HepG2 (cell line): ENCODE measurements around the gene AUTS2. TPM values are rescaled to one million over a fixed set of nuclear protein-coding genes. Genes with fewer than 3 reads are reported as not detected.

Experiments
- ATAC-seq: fragments of 200-7000 bp; cut with Tn5 transposase; 3 replicates; pipeline ENCODE4 v1.9.1; 2020; ENCODE audit warnings: mild to moderate bottlenecking, moderate library complexity
- BruUV-seq: library from RNA; stranded (reverse); fragments of 400-500 nt; replicated peaks from 2 replicates; lab custom pipeline; 2021; lab: Mats Ljungman, UMichigan
- CTCF ChIA-PET: fragments of 300-600 bp; formaldehyde crosslinking; extraction: SDS; loops from one replicate; lab custom pipeline; 2021; ENCODE audit warnings: low total read pairs, inconsistent platforms, low intra/inter-chr PET ratio; lab: Yijun Ruan, JAX
- POLR2A ChIA-PET: fragments of 350-600 bp; sonication (Branson Sonifier 250); formaldehyde crosslinking; loops from one replicate; lab custom pipeline; 2020; ENCODE audit warnings: antibody characterized with exemption, inconsistent platforms; lab: Yijun Ruan, JAX
- DNase-seq: peaks from one replicate; pipeline ENCODE4 v3.0.0-alpha.2; 2015; ENCODE audit warnings: low spot score
- FAIRE-seq: peaks from 3 replicates; lab custom pipeline; 2011; peaks lifted over from hg19 to GRCh38; lab: Jason Lieb, UNC
- H2AFZ ChIP-seq: one replicate; pipeline ENCODE4 v1.6.1; 2011; ENCODE audit warnings: low read length, inconsistent platforms
- H3K27ac ChIP-seq: fragments of 300-600 bp; 3 replicates; pipeline ENCODE4 v1.8.0; 2011; ENCODE audit warnings: mixed run types, mild to moderate bottlenecking, mixed read lengths, low read length, inconsistent platforms; ENCODE audit not compliant: insufficient read depth; ENCODE audit errors: extremely low read length
- H3K27me3 ChIP-seq, 2 experiments: fragments of 200-600 bp in 1 of 2; 2 replicates in 1 of 2; 3 replicates in 1 of 2; pipeline versions ENCODE4 v1.6.0 to v1.8.0; 2011; ENCODE audit warnings: low read length in 2 of 2, mild to moderate bottlenecking in 2 of 2, moderate library complexity in 2 of 2, inconsistent platforms in 1 of 2; ENCODE audit not compliant: insufficient read depth in 2 of 2, control insufficient read depth in 1 of 2
- H3K36me3 ChIP-seq, 2 experiments: fragments of 200-600 bp in 1 of 2; replicated peaks in 1 of 2; 2 replicates in 1 of 2; 3 replicates in 1 of 2; pipeline versions ENCODE4 v1.5.1 to v1.8.0; 2011; ENCODE audit warnings: low read length in 2 of 2, inconsistent platforms in 1 of 2; ENCODE audit not compliant: insufficient read depth in 2 of 2, control insufficient read depth in 1 of 2
- H3K4me1 ChIP-seq: 2 replicates; pipeline ENCODE4 v1.5.1; 2012; ENCODE audit warnings: low read length, inconsistent platforms; ENCODE audit not compliant: insufficient read depth
- H3K4me2 ChIP-seq: 2 replicates; pipeline ENCODE4 v1.6.0; 2011; ENCODE audit warnings: low read depth, low read length, inconsistent platforms
- H3K4me3 ChIP-seq, 3 experiments: fragments of 200-600 bp in 1 of 3; sonication (generic), shearing (Covaris generic) in 1 of 3; replicated peaks in 1 of 3; 2 replicates each; pipeline ENCODE4 v1.5.1; 2011 to 2016; ENCODE audit warnings: low read length in 3 of 3, inconsistent platforms in 2 of 3, low read depth in 2 of 3, mild to moderate bottlenecking in 2 of 3, control low read depth in 1 of 3, mixed read lengths in 1 of 3; ENCODE audit not compliant: insufficient read depth in 1 of 3
- H3K79me2 ChIP-seq: one replicate; pipeline ENCODE4 v1.6.1; 2011; ENCODE audit warnings: low read length, inconsistent platforms; ENCODE audit not compliant: insufficient read depth
- H3K9ac ChIP-seq: 2 replicates; pipeline ENCODE4 v1.6.0; 2011; ENCODE audit warnings: mild to moderate bottlenecking, low read depth, low read length, inconsistent platforms; ENCODE audit not compliant: insufficient read depth
- H3K9me3 ChIP-seq: 2 replicates; pipeline ENCODE4 v1.5.1; 2012; ENCODE audit warnings: mild to moderate bottlenecking, low read length
- H4K20me1 ChIP-seq: 2 replicates; pipeline ENCODE4 v1.6.0; 2011; ENCODE audit warnings: inconsistent platforms, mild to moderate bottlenecking, low read length, moderate library complexity; ENCODE audit not compliant: insufficient read depth
- GZF1 ChIP-seq: sonication (generic); formaldehyde crosslinking; IDR thresholded peaks from 2 replicates; pipeline ENCODE4 v1.5.1; 2020; ENCODE audit warnings: mild to moderate bottlenecking, missing genetic modification reagents
- HNF4A ChIP-seq: sonication (generic); formaldehyde crosslinking; IDR thresholded peaks from 2 replicates; pipeline ENCODE4 v1.4.0; 2020; ENCODE audit warnings: missing genetic modification reagents
- HOXA3 ChIP-seq: sonication (generic); formaldehyde crosslinking; IDR thresholded peaks from 2 replicates; pipeline ENCODE4 v1.5.0; 2020; ENCODE audit warnings: missing genetic modification reagents
- KDM2A ChIP-seq: sonication (generic); formaldehyde crosslinking; IDR thresholded peaks from 2 replicates; pipeline ENCODE4 v1.4.0; 2020; ENCODE audit warnings: low read depth, missing genetic modification reagents, borderline replicate concordance
- NR2C2 ChIP-seq: sonication (generic); formaldehyde crosslinking; IDR thresholded peaks from 2 replicates; pipeline ENCODE4 v1.4.0; 2020; ENCODE audit warnings: missing genetic modification reagents, mild to moderate bottlenecking, moderate library complexity, borderline replicate concordance
- PAX8 ChIP-seq: sonication (generic); formaldehyde crosslinking; IDR thresholded peaks from 2 replicates; pipeline ENCODE4 v1.8.0; 2022; ENCODE audit warnings: mild to moderate bottlenecking, missing genetic modification reagents, borderline replicate concordance
- POLR2AphosphoS2 ChIP-seq: IDR thresholded peaks from 2 replicates; pipeline ENCODE4 v1.6.1; 2011; ENCODE audit warnings: low read depth, low read length, improper control_type of control experiment
- REPIN1 ChIP-seq: sonication (generic); formaldehyde crosslinking; IDR thresholded peaks from 2 replicates; pipeline ENCODE4 v1.8.0; 2022; ENCODE audit warnings: missing genetic modification reagents, low read depth, mild to moderate bottlenecking, borderline replicate concordance
- TARDBP ChIP-seq: sonication (generic); formaldehyde crosslinking; IDR thresholded peaks from 2 replicates; pipeline ENCODE4 v1.8.0; 2022; ENCODE audit warnings: mild to moderate bottlenecking, missing genetic modification reagents
- TMF1 ChIP-seq: sonication (generic); formaldehyde crosslinking; IDR thresholded peaks from 2 replicates; pipeline ENCODE4 v1.8.1; 2022; ENCODE audit warnings: low read depth, missing genetic modification reagents
- TP53 ChIP-seq: sonication (generic); formaldehyde crosslinking; conservative IDR thresholded peaks from 2 replicates; pipeline ENCODE4 v1.4.0; 2020; ENCODE audit warnings: missing genetic modification reagents
- U2AF1 ChIP-seq: fragments of 200-400 bp; formaldehyde crosslinking; optimal IDR thresholded peaks from 2 replicates; pipeline ENCODE3; 2017; ENCODE audit warnings: mild to moderate bottlenecking, low read depth, low read length
- ZNF10 ChIP-seq: sonication (generic); formaldehyde crosslinking; IDR thresholded peaks from 2 replicates; pipeline ENCODE4 v1.4.0; 2020; ENCODE audit warnings: mild to moderate bottlenecking, low read depth, missing genetic modification reagents, borderline replicate concordance
- ZNF75D ChIP-seq: sonication (generic); formaldehyde crosslinking; IDR thresholded peaks from 2 replicates; pipeline ENCODE4 v1.8.1; 2023; ENCODE audit warnings: missing genetic modification reagents, mild to moderate bottlenecking, borderline replicate concordance
- WGBS: methylation state at CpG from one replicate; pipeline ENCODE4 v1.1.6; 2017; ENCODE audit warnings: low lambda C conversion rate; 5-methylcytosine and 5-hydroxymethylcytosine counted together
- in situ Hi-C: cut with HindIII; loops from 2 replicates; pipeline ENCODE4 v1.10.0; 2017; ENCODE audit warnings: low pct_unique_long_range_greater_than_20kb; ENCODE audit not compliant: extremely low pct_ligation_motif_present
- intact Hi-C: fragments of 100-400 bp; cut with micrococcal nuclease; formaldehyde crosslinking; loops from one replicate; pipeline ENCODE4 v1.10.0; 2022; ENCODE audit not compliant: unreplicated experiment
- polyA plus RNA-seq, 8 experiments: library from polyadenylated mRNA; depleted of rRNA in 3 of 8; stranded (reverse) in 7 of 8; unstranded in 1 of 8; fragments of >200 nt; fragmentation: Illumina TruSeq in 4 of 8; extraction: Trizol in 4 of 8; gene quantifications; 2 replicates each; pipeline versions ENCODE4 v1.2.1 to v1.2.3, GENCODE V29; 2011 to 2016; ENCODE audit warnings: low read depth in 4 of 8, missing spikeins in 1 of 8, mixed read lengths in 1 of 8; ENCODE audit not compliant: insufficient read depth in 1 of 8
- total RNA-seq, 5 experiments: library from RNA; depleted of rRNA; stranded (reverse); fragments of >200 nt; fragmentation: Illumina TruSeq; extraction: Trizol; gene quantifications; 2 replicates each; pipeline ENCODE4 v1.2.3, GENCODE V29; 2016; ENCODE audit warnings: low read depth in 1 of 5

Gene AUTS2
- total and polyA plus RNA-seq, 2 of the 13 experiments (the other 11 are each of a cell fraction or from before 2014, with no cell fraction given): 0.38 TPM; not detected in 1

DNA sequence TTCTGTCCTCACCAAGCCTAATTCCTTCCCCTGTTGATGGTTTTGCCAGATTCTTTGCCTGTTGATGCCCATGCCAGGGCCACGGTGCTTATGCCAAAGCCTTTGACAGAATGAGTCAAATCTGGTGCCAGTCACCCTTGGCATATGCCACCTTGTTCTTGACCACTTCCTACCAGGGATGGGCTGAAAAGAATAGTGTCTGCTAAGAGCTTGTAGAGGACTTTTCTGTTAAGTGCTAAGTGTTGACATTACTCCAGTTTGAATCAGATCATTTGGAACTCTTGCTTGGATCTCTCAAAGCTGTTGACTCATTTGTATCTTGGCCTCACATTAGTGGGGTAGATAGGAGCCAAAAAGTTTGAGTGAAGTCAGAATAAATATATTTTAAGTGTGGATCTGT, 661.2 kb downstream of the AUTS2 start:
- FAIRE-seq (no peak), DNase-seq (no peak), ATAC-seq (no peak)
- intact Hi-C loops: no loop called here
- BruUV-seq: no TSS peak
- Histone ChIP-seq H3K9ac (no peak overlapping the region), H4K20me1 (no peaks in the 10 kb centered on the region), H3K4me3 (no peak overlapping the region), H3K9me3 (peaks cover 11% of the 10 kb centered on the region; the same call in 1 of the 2 replicates), H3K4me2 (no peak overlapping the region), H2AFZ (no peak overlapping the region), H3K4me1 (no peaks in the 10 kb centered on the region), H3K27me3 (no peaks in the 10 kb centered on the region), H3K79me2 (no peaks in the 10 kb centered on the region), H3K27ac (no peak overlapping the region), H3K36me3 (no peaks in the 10 kb centered on the region)
- POLR2A ChIA-PET: no interaction called here
- CTCF ChIA-PET: no interaction called here
- TF ChIP-seq ZNF75D (CRISPR knock-in tag) (no peak), REPIN1 (CRISPR knock-in tag) (no peak), HNF4A (CRISPR knock-in tag) (no peak), POLR2AphosphoS2 (no peak), ZNF10 (no peak), TMF1 (CRISPR knock-in tag) (no peak), TARDBP (no peak), NR2C2 (no peak), U2AF1 (no peak), GZF1 (no peak), KDM2A (CRISPR knock-in tag) (no peak), TP53 (no peak), HOXA3 (CRISPR knock-in tag) (no peak), PAX8 (CRISPR knock-in tag) (no peak)
- in situ Hi-C loops: no loop called here
- WGBS: no CpG with 5 or more reads among the region's 1 CpG
